ENCODE measurements around the gene CORO6. TPM values are rescaled to one million over a fixed set of nuclear protein-coding genes. Genes with fewer than 3 reads are reported as not detected.

Gene CORO6
- total RNA-seq, 1 experiment from 2014 or later: 2.3 TPM

GRCh38 chr17:29667969-29668368 is 45.3 kb upstream of the CORO6 start:
- Histone ChIP-seq H2AK5ac (ENCODE audit: insufficient read length, low read length) (no peak overlapping the region), H4K5ac (ENCODE audit: insufficient read length, low read depth, low read length) (no peak overlapping the region), H4K91ac (ENCODE audit: insufficient read length, low read depth, low read length) (no peak overlapping the region), H3K4ac (ENCODE audit: low read depth, low read length) (no peak overlapping the region), H2BK5ac (ENCODE audit: insufficient read length, low read length) (no peak overlapping the region), H3K23ac (ENCODE audit: insufficient read length, low read depth, low read length) (no peak overlapping the region), H3K18ac (ENCODE audit: insufficient read length, low read depth, low read length) (no peak overlapping the region), H2BK15ac (ENCODE audit: low read depth, low read length) (no peak overlapping the region), H4K20me1 (ENCODE audit: control insufficient read depth, insufficient read depth, insufficient read length) (no peaks in the 10 kb centered on the region), H3K4me2 (ENCODE audit: insufficient read depth, insufficient read length, low read length) (no peak overlapping the region), H3K4me1 (ENCODE audit: insufficient read depth, low read length) (no peaks in the 10 kb centered on the region; the same call in 1 of the 2 replicates), H3K9ac (ENCODE audit: extremely low read depth, insufficient read length, low read length) (no peak overlapping the region), H2BK20ac (ENCODE audit: low read depth, low read length, poor library complexity, severe bottlenecking) (no peak overlapping the region), H3K27ac (ENCODE audit: insufficient read length, low read depth, low read length) (no peak overlapping the region), H3T11ph (ENCODE audit: low read length) (no peak overlapping the region), H3K79me2 (ENCODE audit: insufficient read depth, low read length) (no peaks in the 10 kb centered on the region), H3K14ac (ENCODE audit: insufficient read depth, low read length) (no peak overlapping the region), H4K8ac (replicated peaks; ENCODE audit: insufficient read length, low read depth, low read length) (no peak overlapping the region), H3K23me2 (ENCODE audit: insufficient read length, low read depth, low read length, poor library complexity, severe bottlenecking) (no peaks in the 10 kb centered on the region), H3K9me3 (ENCODE audit: control insufficient read depth, low read depth, low read length) (no peaks in the 10 kb centered on the region), H2BK120ac (ENCODE audit: low read depth, low read length, poor library complexity, severe bottlenecking) (no peak overlapping the region), H3K27me3 (ENCODE audit: insufficient read depth, low read length) (no peaks in the 10 kb centered on the region), H3K56ac (ENCODE audit: insufficient read length, low read depth, low read length) (no peak overlapping the region), H3K79me1 (ENCODE audit: insufficient read depth, low read depth, low read length, poor library complexity, severe bottlenecking) (no peaks in the 10 kb centered on the region), H2AFZ (ENCODE audit: low read length) (no peak overlapping the region), H2BK12ac (ENCODE audit: insufficient read length, low read depth, low read length) (no peak overlapping the region)
- TF ChIP-seq CTCF (conservative IDR thresholded peaks at IDR 0.05): no peak
- Mint-ChIP-seq H3K27me3 (ENCODE audit: low read depth) (no peaks in the 10 kb centered on the region), H3K36me3 (ENCODE audit: insufficient read depth in 1 of 3, low read depth in 3 of 3) (peaks cover 0 to 9% (median 4%) of the 10 kb centered on the region in 3 experiments; a peak in 4 of 7 replicates), H3K27ac (peak overlapping the region; percentile 16 to 73 (median 37); a peak in 5 of 7 replicates), H3K4me1 (peaks cover 12% of the 10 kb centered on the region in 2 experiments), H3K9me3 (no peaks in the 10 kb centered on the region), H3K4me3 (no peak overlapping the region)
- no peak for DNase-seq
